Stimulated activated CD8-positive, alpha-beta memory T cell treated with anti-CD3 and anti-CD28 coated beads, Interleukin-15, amount 100 ng/mL, for 48 hours (primary cell): ENCODE data around the gene STX7.

Experiments
- DNase-seq, 2 donors: peaks; one replicate each; pipeline ENCODE4 v3.0.0-alpha.2; 2020; ENCODE audit warnings: low read depth in 2 of 2

The STX7 gene

GRCh38 chr6:132506869-132507808 lies 5.8 kb downstream of the STX7 start:
- no peak for DNase-seq

- no peak for DNase-seq
Measured at GRCh38 chr6:132506461-132506860, 6.5 kb downstream of the STX7 start.

GRCh38 chr6:132505158-132505557 lies 7.8 kb downstream of the STX7 start:
- no peak for DNase-seq

GRCh38 chr6:132504757-132505156 lies 8.2 kb downstream of the STX7 start:
- no peak for DNase-seq

GRCh38 chr6:132499757-132500156 lies 13.2 kb downstream of the STX7 start:
- DNase-seq, result no peak

- no peak for DNase-seq
Measured at GRCh38 chr6:132498638-132499037, 14.3 kb downstream of the STX7 start.

GRCh38 chr6:132496519-132497180 lies 16.3 kb downstream of the STX7 start:
- no peak for DNase-seq

- no peak for DNase-seq
Measured at GRCh38 chr6:132495604-132496079, 17.3 kb downstream of the STX7 start.

- DNase-seq, result no peak
Measured at GRCh38 chr6:132494954-132495353, 18.0 kb downstream of the STX7 start.

GRCh38 chr6:132491881-132492280 lies 21.0 kb downstream of the STX7 start:
- DNase-seq, result no peak

GRCh38 chr6:132491303-132491702 lies 21.6 kb downstream of the STX7 start:
- no peak for DNase-seq

GRCh38 chr6:132490478-132491204 lies 22.3 kb downstream of the STX7 start:
- no peak for DNase-seq

GRCh38 chr6:132490024-132490423 lies 22.9 kb downstream of the STX7 start:
- DNase-seq, result no peak

GRCh38 chr6:132489376-132489775 lies 23.5 kb downstream of the STX7 start:
- no peak for DNase-seq

- no peak for DNase-seq
Measured at GRCh38 chr6:132487762-132488161, 25.2 kb downstream of the STX7 start.

- DNase-seq, result no peak
Measured at GRCh38 chr6:132484680-132485018, 28.3 kb downstream of the STX7 start.

- DNase-seq, result no peak
Measured at GRCh38 chr6:132483779-132484679, 28.9 kb downstream of the STX7 start.

GRCh38 chr6:132482581-132482980 lies 30.3 kb downstream of the STX7 start:
- no peak for DNase-seq

GRCh38 chr6:132481189-132481588 lies 31.7 kb downstream of the STX7 start:
- DNase-seq, result no peak

GRCh38 chr6:132479131-132479530 lies 33.8 kb downstream of the STX7 start:
- no peak for DNase-seq

- DNase-seq, result no peak
Measured at GRCh38 chr6:132478674-132479073, 34.2 kb downstream of the STX7 start.
